HEK293T (cell line): ENCODE results near the gene RBMX.

ENCODE experiments used
- CTCF ChIA-PET: fragments of 350-600 bp; formaldehyde crosslinking; extraction: SDS; loops from one replicate; lab custom pipeline; 2021; ENCODE audit warnings: antibody characterized with exemption, inconsistent platforms; lab: Yijun Ruan, JAX
- POLR2A ChIA-PET: fragments of 350-600 bp; formaldehyde crosslinking; extraction: SDS; loops from one replicate; lab custom pipeline; 2020; ENCODE audit warnings: antibody characterized with exemption, inconsistent platforms; lab: Yijun Ruan, JAX
- DNase-seq: peaks from one replicate; pipeline ENCODE4 v3.0.0; 2012; ENCODE audit warnings: mixed read lengths; ENCODE audit errors: extremely low spot score
- ARNT ChIP-seq: fragments of 450-650 bp; IDR thresholded peaks from 2 replicates; pipeline ENCODE4 v1.6.1; 2017; ENCODE audit warnings: mild to moderate bottlenecking
- BHLHE40 ChIP-seq: fragments of 450-650 bp; IDR thresholded peaks from 2 replicates; pipeline ENCODE4 v1.6.1; 2016; ENCODE audit warnings: mild to moderate bottlenecking, moderate library complexity, borderline replicate concordance
- CTBP1 ChIP-seq: fragments of 450-650 bp; IDR thresholded peaks from 2 replicates; pipeline ENCODE4 v1.6.1; 2016; ENCODE audit warnings: borderline replicate concordance
- ELF4 ChIP-seq: fragments of 450-650 bp; IDR thresholded peaks from 2 replicates; pipeline ENCODE4 v1.6.1; 2017; ENCODE audit warnings: antibody characterized with exemption
- FOXA1 ChIP-seq: fragments of 450-650 bp; IDR thresholded peaks from 2 replicates; pipeline ENCODE4 v1.6.1; 2016; ENCODE audit warnings: mild to moderate bottlenecking
- FOXK2 ChIP-seq: fragments of 450-650 bp; IDR thresholded peaks from 2 replicates; pipeline ENCODE4 v1.6.1; 2016; ENCODE audit warnings: mild to moderate bottlenecking
- FOXM1 ChIP-seq: fragments of 450-650 bp; IDR thresholded peaks from 2 replicates; pipeline ENCODE4 v1.6.1; 2017; ENCODE audit warnings: mild to moderate bottlenecking, borderline replicate concordance
- HDGF ChIP-seq: fragments of 450-650 bp; IDR thresholded peaks from 2 replicates; pipeline ENCODE4 v1.6.1; 2017; ENCODE audit warnings: antibody characterized with exemption, borderline replicate concordance
- L3MBTL2 ChIP-seq: fragments of 450-650 bp; conservative IDR thresholded peaks from 2 replicates; pipeline ENCODE4 v1.6.1; 2016; ENCODE audit warnings: mild to moderate bottlenecking
- LEF1 ChIP-seq: fragments of 450-650 bp; IDR thresholded peaks from 2 replicates; pipeline ENCODE4 v1.6.1; 2017; ENCODE audit warnings: mild to moderate bottlenecking, borderline replicate concordance
- NFRKB ChIP-seq: fragments of 450-650 bp; IDR thresholded peaks from 2 replicates; pipeline ENCODE4 v1.6.1; 2016; ENCODE audit warnings: mild to moderate bottlenecking, moderate library complexity
- PKNOX1 ChIP-seq: fragments of 450-650 bp; IDR thresholded peaks from 2 replicates; pipeline ENCODE4 v1.6.1; 2016
- SP1 ChIP-seq: fragments of 450-650 bp; IDR thresholded peaks from 2 replicates; pipeline ENCODE4 v1.6.1; 2017
- SUZ12 ChIP-seq: fragments of 450-650 bp; IDR thresholded peaks from 2 replicates; pipeline ENCODE4 v1.6.1; 2016; ENCODE audit warnings: mild to moderate bottlenecking
- TARDBP ChIP-seq: fragments of 450-650 bp; IDR thresholded peaks from 2 replicates; pipeline ENCODE4 v1.6.1; 2016
- ZNF384 ChIP-seq: fragments of 450-650 bp; IDR thresholded peaks from 2 replicates; pipeline ENCODE4 v1.6.1; 2016

RBMX gene

GRCh38 chrX:136835761-136836160 lies 44.8 kb downstream of the RBMX start:
- POLR2A ChIA-PET: no interaction called here
- CTCF ChIA-PET: no interaction called here
- DNase-seq: no peak
- TF ChIP-seq FOXA1 (no peak), CTBP1 (no peak), FOXM1 (no peak), ARNT (no peak), SUZ12 (no peak), BHLHE40 (no peak), L3MBTL2 (no peak), NFRKB (no peak), PKNOX1 (no peak), ZNF384 (no peak), TARDBP (no peak), ELF4 (no peak), SP1 (no peak), LEF1 (no peak), HDGF (no peak), FOXK2 (no peak)

- POLR2A ChIA-PET: no interaction called here
- CTCF ChIA-PET: no interaction called here
- DNase-seq: no peak
- TF ChIP-seq CTBP1 (no peak), FOXM1 (no peak), SUZ12 (no peak), L3MBTL2 (no peak), NFRKB (no peak), PKNOX1 (no peak), LEF1 (no peak), FOXK2 (no peak), HDGF (no peak), ZNF384 (no peak), ELF4 (no peak), ARNT (no peak)
These were observed 51.1 kb downstream of the RBMX start for GRCh38 chrX:136829413-136829812.

- no peak for DNase-seq
- ChIA-PET POLR2A (no interaction called here), CTCF (no interaction called here)
- TF ChIP-seq FOXK2 (no peak), BHLHE40 (no peak), SUZ12 (no peak), SP1 (no peak), LEF1 (no peak), L3MBTL2 (no peak), FOXA1 (no peak), TARDBP (no peak), PKNOX1 (no peak), HDGF (no peak), ARNT (no peak)
These were observed 51.7 kb downstream of the RBMX start for GRCh38 chrX:136828830-136829229.

- no peak for DNase-seq
- CTCF ChIA-PET: no interaction called here
- POLR2A ChIA-PET: no interaction called here
- no peak for TF ChIP-seq SUZ12
- TF ChIP-seq L3MBTL2: no peak
- no peak for TF ChIP-seq TARDBP
- TF ChIP-seq ELF4: no peak
- TF ChIP-seq HDGF: no peak
These were observed 53.5 kb downstream of the RBMX start for GRCh38 chrX:136827026-136827425.

GRCh38 chrX:136825771-136826170 lies 54.8 kb downstream of the RBMX start:
- no peak for TF ChIP-seq L3MBTL2
- TF ChIP-seq TARDBP: no peak
- no peak for TF ChIP-seq PKNOX1
- TF ChIP-seq FOXK2: no peak
- TF ChIP-seq ELF4: no peak
- TF ChIP-seq BHLHE40: no peak
- no peak for TF ChIP-seq HDGF
- TF ChIP-seq LEF1: no peak
- TF ChIP-seq FOXA1: no peak
- TF ChIP-seq ARNT: no peak
- no peak for TF ChIP-seq CTBP1
- TF ChIP-seq NFRKB: no peak
- TF ChIP-seq SUZ12: no peak
- TF ChIP-seq SP1: no peak
- CTCF ChIA-PET: no interaction called here
- no peak for DNase-seq
- POLR2A ChIA-PET: no interaction called here
